HG03460 (cell line): ENCODE measurements around the gene CD164.
"Not testable (repeated sequence)": the region's sequence is repeated elsewhere in the genome, so short reads cannot be mapped to it uniquely, and the experiment has no call there.

Experiments used
- ATAC-seq: cut with Tn5 transposase; IDR thresholded peaks from one replicate; pipeline ENCODE4 v1.9.1; 2021; ENCODE audit not compliant: unreplicated experiment

Gene CD164

DNA sequence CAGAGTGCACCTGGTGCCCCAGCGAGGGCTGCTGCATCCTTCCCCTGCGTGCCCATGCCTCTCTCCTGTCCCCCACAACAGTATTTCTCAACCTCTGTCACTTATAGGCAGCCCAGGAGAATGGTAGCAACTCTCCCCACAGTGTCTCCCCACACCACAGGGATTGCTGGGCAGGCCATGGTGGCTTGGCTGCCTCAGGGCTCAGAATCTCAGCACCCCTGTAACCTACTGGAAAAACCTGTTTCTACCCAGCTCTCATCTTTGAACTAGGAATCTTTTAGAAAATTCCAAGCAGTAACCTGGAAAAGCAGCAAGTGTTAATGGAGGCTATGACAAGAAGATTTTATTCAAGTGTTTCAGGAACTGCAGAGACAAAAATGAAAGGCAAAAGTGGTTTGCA, 38.0 kb downstream of the CD164 start:
- no peak for ATAC-seq

- ATAC-seq = no peak
These were observed 38.7 kb downstream of the CD164 start for GRCh38 chr6:109343518-109343917.

DNA sequence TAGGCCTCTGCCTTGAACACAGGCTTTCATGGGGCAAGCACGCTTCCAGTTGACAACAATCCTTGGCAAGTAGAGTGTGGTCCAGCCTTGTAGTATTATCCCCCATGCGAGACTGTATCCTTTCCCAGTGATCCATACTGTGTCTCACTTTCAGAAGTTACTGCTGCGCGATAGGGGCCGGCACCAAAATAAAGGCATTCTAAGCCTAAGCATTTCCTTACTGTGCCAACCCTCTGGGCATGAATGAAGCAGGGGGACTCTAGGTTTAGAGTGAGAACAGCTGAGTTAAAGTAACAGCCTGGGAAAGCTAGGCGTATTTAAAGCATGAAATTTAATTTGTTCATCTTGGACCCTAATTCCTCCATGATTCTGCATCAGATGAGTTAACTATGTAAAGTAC, 39.4 kb downstream of the CD164 start:
- ATAC-seq = no peak

GRCh38 chr6:109342506-109342905, 39.8 kb downstream of the CD164 start:
- ATAC-seq = no peak

- ATAC-seq = no peak
These were observed 41.5 kb downstream of the CD164 start for GRCh38 chr6:109340811-109341210.

DNA sequence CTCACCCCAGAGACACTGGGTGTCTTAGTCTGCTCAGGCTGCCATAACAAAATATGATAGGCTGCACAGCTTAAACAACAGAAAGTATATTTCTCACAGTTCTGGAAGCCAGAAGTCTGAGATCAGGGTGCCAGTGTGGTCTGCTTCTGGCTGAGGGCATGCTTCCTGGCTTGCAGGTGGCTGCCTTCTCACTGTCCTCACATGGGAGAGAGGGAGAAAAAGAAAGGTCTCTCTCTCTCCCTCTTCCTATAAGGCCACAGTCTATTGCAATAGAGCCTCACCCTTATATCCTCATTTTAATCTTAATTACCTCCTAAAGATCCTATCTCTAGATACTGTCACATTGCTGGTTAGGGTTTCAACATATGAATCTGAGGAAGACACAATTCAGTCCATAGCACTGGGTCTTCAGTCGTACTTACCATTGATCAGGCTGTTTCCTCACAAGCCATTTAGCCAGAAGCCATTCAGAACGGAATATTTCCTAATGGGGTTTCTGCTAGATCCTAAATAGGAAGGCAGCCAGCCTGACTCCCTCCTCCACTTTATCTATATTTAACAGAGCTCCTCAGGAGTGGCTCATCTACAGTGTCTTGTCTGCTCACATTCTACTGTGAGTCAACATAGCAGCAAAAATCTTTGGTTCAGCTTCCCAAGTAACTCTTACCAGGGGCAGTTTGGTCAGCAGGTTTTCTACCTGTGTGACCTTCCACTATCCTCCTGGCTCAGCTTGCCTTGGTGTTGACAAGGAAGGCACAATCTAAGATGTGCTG, 42.2 kb downstream of the CD164 start:
- no peak for ATAC-seq

DNA sequence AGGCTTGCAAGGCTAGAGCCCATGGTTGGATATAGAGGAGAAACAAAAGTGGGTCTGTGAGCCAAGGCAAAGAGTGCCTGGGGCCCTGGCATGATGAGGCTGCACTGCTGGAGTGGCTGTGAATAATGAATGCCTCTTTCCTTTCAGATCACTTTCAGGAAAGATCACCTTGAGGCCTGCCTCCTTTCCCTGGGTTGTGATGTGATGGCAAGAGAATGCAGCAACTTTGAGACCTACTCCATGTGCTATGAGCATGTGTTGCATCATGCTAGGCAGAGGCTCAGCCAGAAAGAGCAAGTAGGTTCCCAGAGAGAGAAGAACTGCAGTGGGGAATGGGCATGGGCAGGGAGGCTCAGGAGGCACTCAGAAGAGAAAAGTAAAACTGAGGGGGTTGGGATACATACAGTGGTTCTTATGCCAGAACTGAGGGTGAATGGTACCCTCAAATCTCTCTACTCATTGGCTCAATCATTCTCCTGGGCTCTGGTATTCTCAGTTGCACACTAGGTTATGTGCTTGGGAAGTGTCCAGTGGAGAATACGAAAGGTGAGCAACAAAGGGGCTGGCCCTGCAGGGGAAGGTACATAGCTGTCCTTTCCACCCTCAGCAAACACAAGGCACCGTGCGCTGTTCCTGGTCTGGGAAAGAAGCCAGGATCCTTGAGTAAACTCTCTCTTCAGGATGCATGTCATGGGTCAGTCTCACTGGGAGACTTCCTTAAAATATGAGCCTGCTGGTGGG, 45.9 kb downstream of the CD164 start:
- no peak for ATAC-seq

- not testable (repeated sequence) for ATAC-seq
These were observed 48.4 kb downstream of the CD164 start for GRCh38 chr6:109333870-109334269.

DNA sequence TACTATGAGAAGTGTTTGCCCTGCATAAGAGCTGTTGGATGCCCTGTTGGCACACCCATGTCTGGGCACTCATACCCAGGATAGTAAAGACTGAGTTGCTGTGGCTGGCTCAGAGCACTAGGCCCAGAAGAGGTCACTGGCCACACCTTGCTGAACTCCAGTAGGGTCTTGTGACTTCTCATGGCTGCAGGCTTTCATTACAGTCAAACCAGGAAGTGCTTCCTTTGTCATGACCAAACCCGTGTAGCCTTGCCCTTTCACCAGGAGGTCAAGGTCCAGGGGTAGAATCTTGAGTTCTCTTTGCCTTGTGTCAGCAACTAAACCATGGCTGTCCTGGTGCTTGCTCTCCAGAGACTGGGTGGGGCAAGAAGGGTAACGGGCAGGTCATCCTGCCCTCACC, 49.5 kb downstream of the CD164 start:
- no peak for ATAC-seq

- ATAC-seq = no peak
These were observed 51.2 kb downstream of the CD164 start for GRCh38 chr6:109331081-109331480.

DNA sequence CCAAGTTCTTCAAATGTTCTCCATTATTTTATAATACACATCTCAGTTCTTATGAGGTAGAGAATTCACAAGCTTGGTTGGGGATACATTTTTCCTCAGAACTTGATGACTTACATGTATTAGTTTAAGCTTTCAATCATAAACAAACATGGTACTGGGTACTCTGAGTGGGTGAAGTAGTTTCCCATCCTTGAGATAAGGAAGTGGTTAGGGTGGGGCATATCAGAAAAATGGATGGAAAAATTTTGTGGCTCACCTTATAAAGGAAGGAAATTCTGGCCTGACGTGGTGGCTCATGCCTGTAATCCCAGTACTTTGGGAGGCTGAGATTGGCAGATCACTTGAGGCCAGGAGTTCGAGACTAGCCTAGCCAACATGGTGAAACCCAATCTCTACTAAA, 52.0 kb downstream of the CD164 start:
- no peak for ATAC-seq

DNA sequence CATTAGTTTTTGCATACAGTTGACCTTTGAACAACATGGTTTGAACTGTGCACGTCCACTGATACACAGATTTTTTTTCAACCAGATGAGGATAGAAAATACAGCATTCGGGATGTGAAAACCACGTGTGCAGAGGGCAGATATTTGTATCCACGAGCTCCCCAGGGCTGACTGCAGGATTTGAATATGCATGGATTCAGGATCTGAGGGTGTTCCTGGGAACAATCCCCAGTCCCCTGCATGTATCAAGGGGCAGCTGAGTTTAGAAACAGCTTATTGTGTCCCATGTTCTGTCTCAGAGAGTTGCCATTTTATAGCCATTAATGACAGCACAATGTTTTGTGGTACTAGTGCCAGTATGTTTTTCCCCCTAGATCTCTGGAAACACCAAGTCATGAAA, 53.6 kb downstream of the CD164 start:
- ATAC-seq = no peak

DNA sequence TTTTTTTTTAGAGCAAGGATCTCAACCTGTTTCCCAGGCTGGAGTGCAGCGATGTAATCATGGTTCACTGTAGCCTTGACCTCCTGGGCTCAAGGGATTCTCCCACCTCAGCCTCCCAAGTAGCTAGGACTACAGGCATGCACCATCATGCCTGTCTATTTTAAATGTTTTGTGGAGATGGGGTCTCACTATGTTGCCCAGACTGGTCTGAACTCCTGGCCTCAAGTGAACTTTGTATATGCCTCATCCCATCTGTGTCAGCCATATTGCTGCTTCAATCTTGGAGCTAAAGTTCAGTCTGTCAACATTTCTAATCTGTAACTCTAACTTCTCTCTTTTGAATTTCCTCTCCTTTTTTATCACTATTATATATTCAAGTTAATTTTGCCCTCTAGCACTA, 54.3 kb downstream of the CD164 start:
- no peak for ATAC-seq

DNA sequence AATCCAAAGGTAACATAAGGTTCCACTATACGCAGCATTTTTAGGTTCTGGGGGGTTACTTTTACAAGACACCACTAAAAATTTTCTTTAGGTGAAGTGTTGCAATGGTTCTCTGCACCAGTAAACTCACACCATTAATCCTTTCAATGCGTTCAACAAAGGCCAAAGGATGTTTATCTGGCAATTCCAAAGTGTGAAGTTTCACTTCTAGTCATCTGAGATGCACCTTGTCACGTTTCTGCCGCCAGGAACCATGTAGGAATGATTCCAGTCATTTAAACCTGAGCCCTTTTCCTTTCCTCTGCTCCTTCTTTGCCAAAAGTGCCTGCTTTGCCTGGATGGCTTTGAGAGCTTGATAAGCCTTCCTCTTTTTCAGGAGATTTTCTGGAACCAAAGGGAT, 54.8 kb downstream of the CD164 start:
- no peak for ATAC-seq

DNA sequence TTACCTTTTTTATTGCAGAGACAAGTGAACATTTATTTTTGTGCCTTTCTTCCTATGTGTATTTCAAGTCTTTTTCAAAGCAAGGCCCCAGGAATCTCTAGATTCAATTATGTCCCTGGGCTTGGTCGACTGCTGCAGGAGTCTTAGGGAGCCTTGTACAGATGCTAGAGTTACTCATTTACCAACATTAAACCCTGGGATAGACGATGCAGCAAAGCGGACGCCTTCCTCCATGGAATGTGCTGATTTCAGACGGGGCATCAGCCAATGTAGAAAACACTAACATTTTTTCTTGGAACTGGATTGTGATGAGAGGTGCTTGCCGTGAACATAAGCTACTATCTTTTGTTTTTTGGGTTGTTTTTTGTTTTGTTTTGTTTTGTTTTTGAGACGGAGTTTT, 55.9 kb downstream of the CD164 start:
- no peak for ATAC-seq

- ATAC-seq = no peak
These were observed 56.9 kb downstream of the CD164 start for GRCh38 chr6:109325400-109325801.

DNA sequence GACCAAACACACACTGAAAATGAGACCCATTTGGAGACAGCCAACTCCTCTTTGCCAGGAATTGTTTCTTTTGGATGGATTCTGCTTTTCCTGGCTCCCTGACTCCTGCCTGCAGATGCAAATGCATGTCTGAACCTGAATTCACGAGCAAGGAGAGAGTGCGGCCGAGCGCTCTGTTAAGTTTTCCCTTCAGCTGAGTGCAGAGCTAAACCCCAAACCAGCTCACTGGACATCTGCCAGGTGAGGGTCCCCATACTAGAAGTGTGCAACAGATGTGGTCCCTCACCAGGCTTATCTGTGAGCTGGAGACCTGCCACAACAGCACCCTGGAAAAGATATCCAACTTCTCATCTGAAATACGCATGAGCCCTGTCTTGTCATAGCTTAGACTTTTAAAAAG, 59.0 kb downstream of the CD164 start:
- ATAC-seq = no peak

GRCh38 chr6:109322825-109323224, 59.4 kb downstream of the CD164 start:
- ATAC-seq = peak; percentile 57

DNA sequence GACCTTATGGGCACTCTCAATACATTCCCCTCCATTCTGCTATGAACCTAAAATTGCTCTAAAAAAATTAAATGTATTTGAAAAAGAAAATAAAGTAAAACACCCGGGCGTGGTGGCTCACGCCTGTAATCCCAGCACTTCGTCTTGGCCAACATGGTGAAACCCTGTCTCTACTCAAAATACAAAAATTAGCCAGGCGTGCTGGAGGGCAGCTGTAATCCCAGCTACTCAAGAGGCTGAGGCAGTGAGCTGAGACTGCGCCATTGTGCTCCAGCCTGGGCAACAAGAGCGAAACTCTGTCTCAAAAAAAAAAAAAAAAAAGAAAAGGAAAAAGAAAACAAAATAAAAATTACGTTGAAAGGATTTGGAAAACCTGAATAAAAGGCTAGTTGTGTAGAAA, 60.5 kb downstream of the CD164 start:
- no peak for ATAC-seq

GRCh38 chr6:109320072-109320471, 62.2 kb downstream of the CD164 start:
- no peak for ATAC-seq

DNA sequence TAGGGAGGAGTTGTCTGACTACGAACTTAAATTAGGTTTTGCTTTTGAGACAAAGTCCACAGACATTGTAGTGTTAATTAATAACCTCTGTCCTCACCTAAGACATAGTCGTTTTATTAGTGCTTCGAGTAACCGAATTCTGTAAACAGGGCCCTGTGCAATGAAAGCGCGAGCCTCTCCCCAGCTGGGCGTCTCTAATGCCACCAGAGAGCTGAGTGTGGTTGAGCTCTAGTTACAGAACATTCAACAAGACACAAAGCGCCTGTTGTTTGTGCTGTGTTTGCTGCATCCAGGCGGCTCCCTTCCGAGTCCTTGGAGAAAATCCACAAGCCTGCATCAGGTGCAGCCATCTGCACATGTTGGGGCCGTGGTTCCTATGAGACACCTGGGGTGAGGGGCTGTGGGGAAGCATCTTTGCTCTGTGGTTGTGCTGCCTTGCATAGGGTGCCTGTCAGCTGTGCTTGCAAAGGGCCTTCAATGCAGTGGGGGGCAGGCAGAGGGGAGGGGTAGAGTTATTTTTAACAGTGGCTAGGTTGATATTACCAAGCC, 63.9 kb downstream of the CD164 start:
- ATAC-seq = no peak

- ATAC-seq = no peak
These were observed 65.4 kb downstream of the CD164 start for GRCh38 chr6:109316909-109317308.
